Ovary (tissue), 3 donors: Measurements from ENCODE around the gene CACNA1A.

Source experiments
- EP300 ChIP-seq: sonication (generic); formaldehyde crosslinking; IDR thresholded peaks from one replicate; pipeline ENCODE4 v1.6.1; 2017; ENCODE audit warnings: antibody characterized with exemption
- POLR2A ChIP-seq: fragments of 450-650 bp; IDR thresholded peaks from one replicate; pipeline ENCODE4 v1.6.1; 2017; ENCODE audit warnings: antibody characterized with exemption, mild to moderate bottlenecking, moderate library complexity
- TF ChIP-seq, protein P1 (sequence below), 3 donors: fragments of 450-650 bp in 2 of 3; fragments of 200-600 bp in 1 of 3; IDR thresholded peaks; one replicate each; pipeline versions ENCODE4 v1.5.1 to v1.8.0; 2016 to 2022; ENCODE audit warnings: antibody characterized with exemption in 3 of 3, mild to moderate bottlenecking in 1 of 3
- donor health status: DM: no; HTN: no; CAD: no.

DNA sequence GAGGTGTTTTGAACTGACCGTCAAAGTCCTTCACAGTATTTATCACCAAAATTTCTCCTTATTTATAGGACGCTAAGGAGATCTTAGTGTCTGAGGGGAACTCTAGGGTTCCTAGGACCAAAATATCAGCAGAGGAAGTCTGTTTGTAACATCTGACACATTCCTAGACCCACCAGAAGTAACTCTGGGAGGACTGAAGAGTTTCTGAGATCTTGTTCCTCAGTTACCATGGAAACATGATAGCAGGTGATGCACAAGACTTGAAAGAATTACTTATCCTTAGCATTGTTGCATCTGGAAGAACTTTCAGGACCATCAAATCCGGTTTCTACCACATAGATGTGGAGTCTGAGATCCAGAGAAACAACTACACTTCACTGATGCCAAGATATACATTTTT lies 191.5 kb downstream of the CACNA1A start:
- TF ChIP-seq POLR2A (no peak), EP300 (no peak)
- TF ChIP-seq, protein P1, sequence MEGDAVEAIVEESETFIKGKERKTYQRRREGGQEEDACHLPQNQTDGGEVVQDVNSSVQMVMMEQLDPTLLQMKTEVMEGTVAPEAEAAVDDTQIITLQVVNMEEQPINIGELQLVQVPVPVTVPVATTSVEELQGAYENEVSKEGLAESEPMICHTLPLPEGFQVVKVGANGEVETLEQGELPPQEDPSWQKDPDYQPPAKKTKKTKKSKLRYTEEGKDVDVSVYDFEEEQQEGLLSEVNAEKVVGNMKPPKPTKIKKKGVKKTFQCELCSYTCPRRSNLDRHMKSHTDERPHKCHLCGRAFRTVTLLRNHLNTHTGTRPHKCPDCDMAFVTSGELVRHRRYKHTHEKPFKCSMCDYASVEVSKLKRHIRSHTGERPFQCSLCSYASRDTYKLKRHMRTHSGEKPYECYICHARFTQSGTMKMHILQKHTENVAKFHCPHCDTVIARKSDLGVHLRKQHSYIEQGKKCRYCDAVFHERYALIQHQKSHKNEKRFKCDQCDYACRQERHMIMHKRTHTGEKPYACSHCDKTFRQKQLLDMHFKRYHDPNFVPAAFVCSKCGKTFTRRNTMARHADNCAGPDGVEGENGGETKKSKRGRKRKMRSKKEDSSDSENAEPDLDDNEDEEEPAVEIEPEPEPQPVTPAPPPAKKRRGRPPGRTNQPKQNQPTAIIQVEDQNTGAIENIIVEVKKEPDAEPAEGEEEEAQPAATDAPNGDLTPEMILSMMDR (IDR thresholded peaks at IDR 0.05): no peak
